Iris pigment epithelial cell (primary cell): ENCODE measurements around the gene GADL1.

Experiments used
- DNase-seq: peaks from one replicate; pipeline ENCODE4 v3.0.0-alpha.2; 2011; ENCODE audit warnings: low read depth

GADL1 gene

GRCh38 chr3:30760040-30760695 is 134.3 kb downstream of the GADL1 start:
- peak; percentile 42 for DNase-seq

DNA sequence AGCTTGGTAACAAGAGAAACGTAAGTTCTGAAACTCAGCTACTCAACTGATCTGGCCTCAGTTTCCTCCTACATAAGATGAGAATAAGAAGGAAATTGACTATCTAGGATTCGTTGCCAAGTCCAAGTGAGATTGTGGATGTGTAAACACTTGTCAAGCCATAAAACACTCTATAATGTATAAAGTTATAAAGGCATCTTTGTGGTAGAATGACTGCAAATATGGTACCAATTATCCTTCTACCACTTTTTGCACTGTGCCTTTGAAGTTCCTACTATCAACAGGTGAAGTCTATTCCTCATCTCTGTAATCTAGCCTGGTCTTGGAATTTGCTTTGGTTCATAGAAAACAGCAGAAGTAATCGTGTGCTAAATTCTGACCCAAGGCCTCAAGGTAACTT is 138.2 kb downstream of the GADL1 start:
- no peak for DNase-seq

- DNase-seq: no peak
These were observed 140.0 kb downstream of the GADL1 start for GRCh38 chr3:30754426-30754825.

DNA sequence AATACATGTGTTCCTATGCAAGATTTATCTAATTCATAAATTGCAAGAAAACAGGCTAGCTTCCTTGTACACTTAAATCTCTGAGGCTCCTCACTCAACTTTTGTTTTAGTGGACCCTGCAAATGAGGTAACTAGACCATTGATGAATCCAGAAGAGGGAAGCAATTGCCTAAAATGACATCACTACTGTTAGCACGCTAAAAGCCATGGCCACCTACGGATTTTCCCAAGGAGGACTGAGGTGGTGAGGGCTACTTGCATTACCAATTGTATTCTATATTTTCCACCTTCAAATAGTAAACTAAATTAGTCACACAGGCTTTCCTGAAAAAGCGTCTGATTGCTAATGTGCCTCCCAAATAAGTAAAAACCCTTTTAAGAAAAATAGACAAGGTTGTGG is 140.7 kb downstream of the GADL1 start:
- DNase-seq: no peak

DNA sequence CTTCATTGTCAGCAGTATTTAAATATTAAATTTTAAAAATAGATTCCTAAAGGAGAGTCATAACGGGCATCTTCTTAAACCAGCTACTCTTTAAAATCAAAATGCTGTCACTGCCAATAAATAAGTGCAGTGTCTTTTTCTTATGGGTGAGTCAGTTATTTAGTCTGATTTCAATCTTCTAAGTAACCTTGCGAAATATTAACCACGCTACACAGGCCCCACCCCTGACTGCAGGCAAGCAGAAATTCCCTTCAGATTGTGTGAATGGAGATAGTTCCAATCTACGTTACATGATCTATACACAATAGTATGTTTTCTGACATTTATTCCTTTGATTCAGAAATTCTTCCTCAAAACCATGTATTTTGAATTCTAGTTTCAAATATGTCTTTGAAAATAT is 141.5 kb downstream of the GADL1 start:
- peak; percentile 93 for DNase-seq

- DNase-seq: no peak
These were observed 142.0 kb downstream of the GADL1 start for GRCh38 chr3:30752491-30752890.

DNA sequence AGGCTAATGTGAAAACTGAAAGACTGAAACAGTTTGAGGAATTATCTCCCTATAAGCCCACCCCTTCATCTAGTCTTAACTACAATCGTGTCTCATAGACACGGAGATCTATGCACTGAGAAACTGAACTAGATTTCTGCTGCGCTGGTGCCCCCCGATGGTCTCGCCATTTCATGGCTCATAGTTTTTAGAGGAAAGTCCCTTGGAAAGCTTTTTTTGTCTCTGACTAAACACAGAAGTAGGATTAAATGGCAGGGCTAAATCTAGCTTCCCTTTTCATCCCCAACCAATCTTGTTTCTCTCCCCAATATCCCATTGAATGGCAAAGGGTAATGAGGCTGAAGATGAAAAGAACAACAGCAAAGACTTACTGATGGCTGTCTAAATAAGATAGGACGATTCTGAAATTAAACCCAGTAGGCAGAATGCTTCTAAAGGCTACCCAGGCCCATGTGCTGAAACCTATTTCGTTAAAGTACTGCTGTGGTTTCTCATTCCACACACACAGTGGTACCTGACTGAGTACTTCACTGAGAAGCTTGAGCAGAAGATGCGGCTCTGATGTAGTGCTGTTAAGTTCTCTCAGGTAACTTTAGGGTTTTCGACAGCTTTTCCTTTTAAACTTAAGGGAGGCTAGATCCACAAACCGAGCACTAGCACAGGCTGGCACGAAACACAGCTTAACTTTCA is 142.7 kb downstream of the GADL1 start:
- DNase-seq: peak; percentile 71

- DNase-seq: no peak
These were observed 143.5 kb downstream of the GADL1 start for GRCh38 chr3:30750967-30751366.

DNA sequence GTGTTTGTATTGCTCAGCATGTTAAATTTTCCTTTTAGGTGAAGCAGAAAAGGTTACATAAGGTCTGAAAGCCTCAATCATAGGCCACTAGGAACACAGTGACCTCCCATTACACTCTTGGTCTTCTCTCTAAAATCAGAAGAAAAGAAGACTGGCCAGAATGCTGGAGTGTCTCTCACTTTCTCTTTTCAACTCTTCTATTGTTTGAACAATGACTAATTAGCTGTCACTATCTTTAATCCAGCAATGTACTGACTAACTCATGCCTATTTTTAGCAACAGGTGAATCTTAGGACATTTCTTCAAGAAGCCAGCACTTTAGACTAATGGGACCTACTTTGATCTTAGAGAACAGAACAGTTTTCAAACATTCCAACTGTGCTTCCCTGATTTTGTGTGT is 145.2 kb downstream of the GADL1 start:
- DNase-seq: no peak

GRCh38 chr3:30747771-30748281 is 146.6 kb downstream of the GADL1 start:
- peak; percentile 83 for DNase-seq

DNA sequence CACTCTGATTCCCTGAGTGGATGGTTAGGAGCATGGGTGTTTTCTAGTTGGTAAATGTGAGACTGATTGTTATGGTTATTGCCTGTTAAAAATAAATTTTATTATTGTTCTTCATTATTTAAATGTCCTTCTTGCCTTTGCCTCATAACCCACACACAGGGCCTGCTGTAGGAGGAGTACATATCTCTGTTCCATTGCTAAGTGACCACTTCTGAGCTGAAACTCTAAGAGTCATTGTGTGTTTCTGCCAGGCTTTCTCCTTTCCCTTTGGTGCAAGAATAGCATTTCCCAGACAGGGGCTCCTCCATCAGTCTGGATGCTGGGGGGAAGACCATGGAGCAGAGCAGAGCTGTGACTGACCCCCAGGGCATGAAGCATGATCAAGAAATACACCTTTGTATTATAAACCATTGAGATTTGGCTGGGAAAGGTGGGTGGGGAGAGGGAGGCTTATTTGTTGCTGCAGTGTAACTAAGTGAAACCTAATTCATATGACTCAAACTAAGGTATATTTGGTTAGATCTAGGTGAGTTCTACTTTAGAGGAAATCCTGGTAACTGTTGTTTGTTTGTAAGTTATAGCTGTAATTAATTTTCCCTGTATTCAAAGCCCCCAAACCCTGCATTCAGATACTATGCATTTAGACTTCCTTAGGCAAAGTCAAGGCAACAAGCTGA is 150.7 kb downstream of the GADL1 start:
- DNase-seq: no peak

DNA sequence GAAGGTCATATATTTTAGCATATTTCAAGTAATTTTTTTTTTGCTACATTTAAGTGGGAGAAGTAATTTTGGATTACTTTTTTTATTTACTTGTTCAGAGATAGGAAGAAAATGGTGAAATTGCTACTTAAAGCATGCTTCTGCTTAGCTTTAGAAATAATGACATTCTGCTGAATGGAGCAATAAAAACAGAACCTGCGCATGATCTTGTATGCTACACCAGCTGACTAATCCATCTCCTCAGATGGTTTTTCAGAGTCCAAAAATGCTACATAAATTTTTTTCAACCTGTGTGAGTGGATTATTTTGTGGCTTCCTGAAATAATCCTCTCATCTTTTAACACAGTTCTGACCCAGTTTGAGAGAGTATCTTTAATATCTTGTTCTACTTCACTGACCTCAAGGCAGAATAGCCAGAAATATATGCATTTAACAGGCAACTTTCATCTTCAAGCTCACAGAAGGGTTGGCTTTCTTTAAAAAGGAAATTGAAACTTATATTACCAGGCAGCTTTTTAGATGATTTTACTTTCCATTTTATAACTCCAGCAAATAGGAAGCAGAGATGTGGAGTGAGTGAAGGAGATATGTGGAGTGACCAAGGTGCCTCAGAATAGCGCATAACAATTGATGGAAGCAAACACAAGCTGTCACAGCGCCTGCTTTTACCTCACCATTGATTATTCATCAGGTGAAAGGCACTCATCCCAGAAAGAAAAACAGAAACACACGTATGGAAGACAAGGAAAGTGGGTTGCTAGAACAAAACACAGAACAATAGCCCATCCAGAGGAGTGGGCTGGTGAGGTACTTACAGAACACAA is 151.5 kb downstream of the GADL1 start:
- DNase-seq: no peak

GRCh38 chr3:30741889-30742288 is 152.6 kb downstream of the GADL1 start:
- DNase-seq: no peak

- DNase-seq: no peak
These were observed 155.9 kb downstream of the GADL1 start for GRCh38 chr3:30738605-30739004.

DNA sequence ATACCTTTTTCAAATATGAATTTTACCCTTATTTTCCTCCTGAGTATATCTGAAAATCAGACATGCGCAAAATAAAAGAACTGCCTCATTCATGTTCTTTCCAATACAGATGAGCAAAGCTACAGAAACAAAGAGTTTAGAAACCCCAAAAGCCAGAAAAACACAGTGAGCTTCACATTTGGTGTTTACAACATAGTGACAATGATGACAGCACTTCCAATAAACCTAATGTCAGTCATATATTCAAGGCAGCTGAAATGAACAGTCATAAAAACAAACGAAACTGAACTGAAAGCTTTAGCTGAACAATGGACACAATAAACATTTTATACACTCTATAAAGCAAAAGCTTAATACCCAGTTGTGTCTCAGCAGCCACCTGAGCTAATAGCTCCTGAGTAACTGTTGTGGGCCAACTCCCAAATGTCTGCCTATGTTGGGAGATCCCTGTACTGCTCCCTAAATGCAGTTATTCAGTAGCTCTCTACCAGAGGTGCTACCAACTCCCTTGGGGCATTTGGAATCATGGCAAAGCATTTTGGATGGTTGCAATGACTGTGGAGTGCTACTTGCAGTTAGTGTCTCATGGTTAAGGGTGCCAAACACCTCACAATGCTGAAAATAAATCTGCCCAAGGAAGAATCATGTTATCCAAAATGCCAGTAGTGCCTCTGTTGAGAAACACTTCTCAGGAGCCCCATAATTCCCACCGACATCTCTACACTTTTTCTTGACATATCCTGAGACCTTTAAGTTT is 156.5 kb downstream of the GADL1 start:
- DNase-seq: no peak

DNA sequence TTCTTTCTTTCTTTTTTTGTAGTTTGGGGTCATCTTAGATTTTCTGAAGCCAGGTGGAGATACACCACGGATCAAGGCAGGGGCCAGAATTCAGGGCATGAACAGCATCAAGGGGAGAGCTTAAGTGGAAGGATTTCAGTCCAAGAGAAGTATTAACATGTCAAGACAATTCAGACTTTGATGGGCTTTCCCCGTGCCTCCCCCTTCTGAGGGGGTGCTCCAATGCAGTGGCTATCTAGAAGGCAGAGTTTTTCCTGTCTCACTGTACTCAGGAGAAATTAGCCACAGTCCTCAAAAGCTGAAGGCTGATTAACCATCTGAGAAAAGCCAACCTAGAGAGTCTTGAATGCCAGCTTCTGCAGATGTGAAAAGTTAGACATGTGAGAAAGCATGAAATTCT is 160.8 kb downstream of the GADL1 start:
- no peak for DNase-seq

GRCh38 chr3:30733209-30733608 is 161.3 kb downstream of the GADL1 start:
- no peak for DNase-seq

DNA sequence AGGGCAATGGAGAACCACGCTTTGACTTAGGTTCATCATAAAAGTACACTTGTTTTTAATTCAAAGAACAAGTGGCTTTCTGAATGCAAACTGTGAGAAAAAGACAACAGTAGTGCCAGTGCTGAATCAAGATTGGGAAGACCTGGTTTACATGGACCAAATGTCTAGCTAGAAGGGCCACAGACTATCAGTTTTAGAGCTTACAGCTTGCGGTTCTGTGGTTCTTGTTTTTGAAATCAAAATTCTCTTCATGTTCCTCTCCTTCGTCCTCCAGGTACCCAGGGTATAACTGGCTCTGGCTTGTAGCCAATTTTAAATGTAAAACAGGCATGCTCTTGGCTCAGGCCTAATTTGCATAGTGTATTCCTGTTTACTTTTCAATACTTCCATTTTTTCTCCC is 163.5 kb downstream of the GADL1 start:
- DNase-seq: no peak

DNA sequence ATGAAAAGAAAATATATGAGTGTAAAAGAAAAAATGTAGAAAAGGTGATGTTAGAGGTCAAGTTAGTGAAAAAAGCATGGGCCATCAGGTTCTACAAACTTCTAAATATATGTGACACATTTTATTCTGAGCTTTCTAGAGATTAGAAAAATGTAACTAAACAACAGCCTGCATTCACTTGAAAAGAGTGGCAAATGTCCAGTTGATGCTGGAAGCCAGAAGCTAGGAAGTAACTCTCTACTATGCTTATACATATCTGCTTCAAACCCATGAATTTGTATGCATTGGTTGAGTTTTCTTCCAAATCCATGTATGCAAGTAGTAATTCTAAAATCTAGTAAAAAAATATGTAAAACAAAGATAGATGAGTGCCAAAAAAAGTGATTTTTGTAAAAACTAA is 164.5 kb downstream of the GADL1 start:
- DNase-seq: no peak

GRCh38 chr3:30729512-30729911 is 164.9 kb downstream of the GADL1 start:
- DNase-seq: no peak

DNA sequence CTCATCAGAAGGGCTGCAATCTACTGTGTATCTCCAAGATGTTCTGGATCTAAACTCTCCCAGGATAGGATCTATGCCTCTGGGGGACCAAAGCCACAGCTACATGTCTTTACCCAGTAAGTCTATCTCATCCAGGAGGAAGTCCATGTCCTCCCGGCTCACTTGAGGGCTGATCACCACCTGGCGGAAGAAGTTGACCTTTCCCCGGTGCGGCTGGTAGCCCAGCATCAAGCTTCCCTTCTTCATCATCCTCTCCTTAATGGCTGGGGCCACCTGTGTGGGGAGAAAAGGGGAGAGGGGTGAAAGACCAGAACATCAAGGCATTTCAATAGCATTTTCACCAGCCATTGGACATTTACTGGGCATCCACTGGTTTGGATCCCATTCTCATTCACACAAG is 166.3 kb downstream of the GADL1 start:
- no peak for DNase-seq

DNA sequence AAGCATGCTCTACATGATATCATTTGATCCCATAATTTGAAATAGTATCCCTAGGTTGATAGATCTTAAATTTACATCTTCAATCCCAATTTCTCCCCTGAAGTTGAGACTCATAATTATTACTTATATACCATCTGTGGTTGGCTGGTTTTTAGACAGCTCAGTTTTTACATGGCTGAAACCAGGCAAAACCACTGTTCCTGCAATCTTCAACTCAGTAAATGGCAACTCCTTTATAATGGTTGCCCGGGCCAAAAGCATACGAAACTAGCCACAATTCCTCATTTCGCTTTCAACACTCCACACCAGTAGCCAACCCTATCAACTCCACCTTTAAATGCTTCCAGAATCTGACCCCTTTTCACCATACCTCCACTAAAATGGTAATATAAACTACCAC is 169.6 kb downstream of the GADL1 start:
- no peak for DNase-seq
